ENCODE measurements around the gene CAMKMT. TPM values are rescaled to one million over a fixed set of nuclear protein-coding genes. Genes with fewer than 3 reads are reported as not detected.

CAMKMT gene
- total and polyA plus RNA-seq, 2 experiments from 2014 or later: 26.5 to 29.5 TPM

DNA sequence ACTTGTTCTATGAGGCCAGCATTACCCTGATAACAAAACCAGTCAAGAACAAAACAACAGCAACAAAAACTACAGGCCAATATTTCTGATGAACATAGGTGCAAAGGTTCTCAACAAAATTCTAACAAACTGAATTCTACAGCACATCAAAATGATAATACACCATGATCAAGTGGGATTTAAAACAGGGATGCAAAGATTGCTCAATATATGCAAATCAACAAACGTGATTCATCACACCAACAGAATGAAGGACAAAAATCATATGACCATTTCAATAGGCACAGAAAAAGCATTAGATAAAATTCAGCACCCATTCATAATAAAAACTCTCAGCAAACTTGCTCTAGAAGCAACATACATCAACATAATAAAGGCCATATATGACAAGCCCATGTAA, 173.6 kb downstream of the CAMKMT start:
- no peaks in the 10 kb centered on the region for H3K27me3 ChIP-seq (ENCODE audit: insufficient read depth)
- H3K36me3 ChIP-seq (ENCODE audit: insufficient read depth): no peaks in the 10 kb centered on the region
- H3K27me3 Mint-ChIP-seq (ENCODE audit: insufficient read depth, low read depth, poor library complexity): no peaks in the 10 kb centered on the region
- H3K36me3 Mint-ChIP-seq (ENCODE audit: low read depth): no peaks in the 10 kb centered on the region
- no peaks in the 10 kb centered on the region for H3K9me3 Mint-ChIP-seq
- H4K20me1 ChIP-seq (replicated peaks; ENCODE audit: insufficient read depth): no peaks in the 10 kb centered on the region
- H3F3A ChIP-seq (replicated peaks; ENCODE audit: low read depth): no peaks in the 10 kb centered on the region
- H3K4me1 Mint-ChIP-seq: peaks cover 10% of the 10 kb centered on the region
- peak overlapping the region; percentile 10; the same call in 1 of the 2 replicates for H3K27ac Mint-ChIP-seq
- no peak overlapping the region for H3K4me3 ChIP-seq
- H3K27ac ChIP-seq (ENCODE audit: low read depth): no peak overlapping the region
- no peak overlapping the region for H2AFZ ChIP-seq
- H3K4me1 ChIP-seq (ENCODE audit: insufficient read depth): no peaks in the 10 kb centered on the region
- no peak for TF ChIP-seq ZNF331 (CRISPR knock-in tag; IDR thresholded peaks at IDR 0.05; ENCODE audit: low read depth)
- TF ChIP-seq JUNB (IDR thresholded peaks at IDR 0.05; ENCODE audit: unreplicated experiment): no peak
- TF ChIP-seq POLR2AphosphoS5 (IDR thresholded peaks at IDR 0.05; ENCODE audit: low read depth): no peak
- no peak for TF ChIP-seq EZH2 (IDR thresholded peaks at IDR 0.05; ENCODE audit: low read depth, unreplicated experiment)
- TF ChIP-seq ZNF114 (CRISPR knock-in tag; IDR thresholded peaks at IDR 0.05): no peak
- TF ChIP-seq, protein P1, sequence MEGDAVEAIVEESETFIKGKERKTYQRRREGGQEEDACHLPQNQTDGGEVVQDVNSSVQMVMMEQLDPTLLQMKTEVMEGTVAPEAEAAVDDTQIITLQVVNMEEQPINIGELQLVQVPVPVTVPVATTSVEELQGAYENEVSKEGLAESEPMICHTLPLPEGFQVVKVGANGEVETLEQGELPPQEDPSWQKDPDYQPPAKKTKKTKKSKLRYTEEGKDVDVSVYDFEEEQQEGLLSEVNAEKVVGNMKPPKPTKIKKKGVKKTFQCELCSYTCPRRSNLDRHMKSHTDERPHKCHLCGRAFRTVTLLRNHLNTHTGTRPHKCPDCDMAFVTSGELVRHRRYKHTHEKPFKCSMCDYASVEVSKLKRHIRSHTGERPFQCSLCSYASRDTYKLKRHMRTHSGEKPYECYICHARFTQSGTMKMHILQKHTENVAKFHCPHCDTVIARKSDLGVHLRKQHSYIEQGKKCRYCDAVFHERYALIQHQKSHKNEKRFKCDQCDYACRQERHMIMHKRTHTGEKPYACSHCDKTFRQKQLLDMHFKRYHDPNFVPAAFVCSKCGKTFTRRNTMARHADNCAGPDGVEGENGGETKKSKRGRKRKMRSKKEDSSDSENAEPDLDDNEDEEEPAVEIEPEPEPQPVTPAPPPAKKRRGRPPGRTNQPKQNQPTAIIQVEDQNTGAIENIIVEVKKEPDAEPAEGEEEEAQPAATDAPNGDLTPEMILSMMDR (conservative IDR thresholded peaks at IDR 0.05; ENCODE audit: low read depth in 2 of 2): no peak
- TF ChIP-seq CREB1 (CRISPR knock-in tag; IDR thresholded peaks at IDR 0.05; ENCODE audit: low read depth): no peak
- H3K4me3 Mint-ChIP-seq: no peak overlapping the region
- H3K9me2 ChIP-seq (ENCODE audit: insufficient read depth): no peaks in the 10 kb centered on the region
- H3K79me2 ChIP-seq (replicated peaks; ENCODE audit: insufficient read depth): no peaks in the 10 kb centered on the region
- ATAC-seq: no peak
- no peak for DNase-seq (ENCODE audit: low spot score)
- no peak overlapping the region for H3K4me2 ChIP-seq

DNA sequence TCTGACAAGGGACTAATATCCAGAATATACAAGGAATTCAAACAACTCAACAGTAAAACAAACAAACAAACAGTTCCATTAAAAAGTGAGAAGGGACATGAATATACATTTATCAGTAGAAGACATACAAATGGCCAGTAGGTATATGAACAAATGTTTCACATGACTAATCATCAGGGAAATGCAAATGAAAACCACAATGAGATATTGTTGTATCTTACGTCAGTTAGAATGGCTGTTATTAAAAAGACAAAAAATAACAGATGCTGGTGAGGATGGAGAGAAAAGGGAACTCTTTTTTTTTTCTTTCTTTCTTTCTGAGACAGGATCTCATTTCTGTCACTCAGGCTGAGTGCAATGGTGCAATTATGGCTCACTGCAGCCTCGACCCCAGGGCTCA, 175.5 kb downstream of the CAMKMT start:
- H3K4me2 ChIP-seq: no peak overlapping the region
- H3K36me3 Mint-ChIP-seq (ENCODE audit: low read depth): no peaks in the 10 kb centered on the region
- H3K36me3 ChIP-seq (ENCODE audit: insufficient read depth): no peaks in the 10 kb centered on the region
- no peak overlapping the region for H3K27ac ChIP-seq (ENCODE audit: low read depth)
- peaks cover 13% of the 10 kb centered on the region for H3K4me1 Mint-ChIP-seq
- H2AFZ ChIP-seq: no peak overlapping the region
- no peak overlapping the region for H3K4me3 ChIP-seq
- no peaks in the 10 kb centered on the region for H3K79me2 ChIP-seq (replicated peaks; ENCODE audit: insufficient read depth)
- no peak for DNase-seq (ENCODE audit: low spot score)
- H3K27me3 Mint-ChIP-seq (ENCODE audit: insufficient read depth, low read depth, poor library complexity): no peaks in the 10 kb centered on the region
- H3F3A ChIP-seq (replicated peaks; ENCODE audit: low read depth): no peaks in the 10 kb centered on the region
- H3K4me3 Mint-ChIP-seq: no peak overlapping the region
- H3K9me2 ChIP-seq (ENCODE audit: insufficient read depth): no peaks in the 10 kb centered on the region
- no peak for ATAC-seq
- H3K27me3 ChIP-seq (ENCODE audit: insufficient read depth): no peaks in the 10 kb centered on the region
- no peak overlapping the region for H3K27ac Mint-ChIP-seq
- H4K20me1 ChIP-seq (replicated peaks; ENCODE audit: insufficient read depth): no peaks in the 10 kb centered on the region
- no peaks in the 10 kb centered on the region for H3K9me3 Mint-ChIP-seq
- peaks cover 2% of the 10 kb centered on the region for H3K4me1 ChIP-seq (ENCODE audit: insufficient read depth)
- TF ChIP-seq, protein P2, sequence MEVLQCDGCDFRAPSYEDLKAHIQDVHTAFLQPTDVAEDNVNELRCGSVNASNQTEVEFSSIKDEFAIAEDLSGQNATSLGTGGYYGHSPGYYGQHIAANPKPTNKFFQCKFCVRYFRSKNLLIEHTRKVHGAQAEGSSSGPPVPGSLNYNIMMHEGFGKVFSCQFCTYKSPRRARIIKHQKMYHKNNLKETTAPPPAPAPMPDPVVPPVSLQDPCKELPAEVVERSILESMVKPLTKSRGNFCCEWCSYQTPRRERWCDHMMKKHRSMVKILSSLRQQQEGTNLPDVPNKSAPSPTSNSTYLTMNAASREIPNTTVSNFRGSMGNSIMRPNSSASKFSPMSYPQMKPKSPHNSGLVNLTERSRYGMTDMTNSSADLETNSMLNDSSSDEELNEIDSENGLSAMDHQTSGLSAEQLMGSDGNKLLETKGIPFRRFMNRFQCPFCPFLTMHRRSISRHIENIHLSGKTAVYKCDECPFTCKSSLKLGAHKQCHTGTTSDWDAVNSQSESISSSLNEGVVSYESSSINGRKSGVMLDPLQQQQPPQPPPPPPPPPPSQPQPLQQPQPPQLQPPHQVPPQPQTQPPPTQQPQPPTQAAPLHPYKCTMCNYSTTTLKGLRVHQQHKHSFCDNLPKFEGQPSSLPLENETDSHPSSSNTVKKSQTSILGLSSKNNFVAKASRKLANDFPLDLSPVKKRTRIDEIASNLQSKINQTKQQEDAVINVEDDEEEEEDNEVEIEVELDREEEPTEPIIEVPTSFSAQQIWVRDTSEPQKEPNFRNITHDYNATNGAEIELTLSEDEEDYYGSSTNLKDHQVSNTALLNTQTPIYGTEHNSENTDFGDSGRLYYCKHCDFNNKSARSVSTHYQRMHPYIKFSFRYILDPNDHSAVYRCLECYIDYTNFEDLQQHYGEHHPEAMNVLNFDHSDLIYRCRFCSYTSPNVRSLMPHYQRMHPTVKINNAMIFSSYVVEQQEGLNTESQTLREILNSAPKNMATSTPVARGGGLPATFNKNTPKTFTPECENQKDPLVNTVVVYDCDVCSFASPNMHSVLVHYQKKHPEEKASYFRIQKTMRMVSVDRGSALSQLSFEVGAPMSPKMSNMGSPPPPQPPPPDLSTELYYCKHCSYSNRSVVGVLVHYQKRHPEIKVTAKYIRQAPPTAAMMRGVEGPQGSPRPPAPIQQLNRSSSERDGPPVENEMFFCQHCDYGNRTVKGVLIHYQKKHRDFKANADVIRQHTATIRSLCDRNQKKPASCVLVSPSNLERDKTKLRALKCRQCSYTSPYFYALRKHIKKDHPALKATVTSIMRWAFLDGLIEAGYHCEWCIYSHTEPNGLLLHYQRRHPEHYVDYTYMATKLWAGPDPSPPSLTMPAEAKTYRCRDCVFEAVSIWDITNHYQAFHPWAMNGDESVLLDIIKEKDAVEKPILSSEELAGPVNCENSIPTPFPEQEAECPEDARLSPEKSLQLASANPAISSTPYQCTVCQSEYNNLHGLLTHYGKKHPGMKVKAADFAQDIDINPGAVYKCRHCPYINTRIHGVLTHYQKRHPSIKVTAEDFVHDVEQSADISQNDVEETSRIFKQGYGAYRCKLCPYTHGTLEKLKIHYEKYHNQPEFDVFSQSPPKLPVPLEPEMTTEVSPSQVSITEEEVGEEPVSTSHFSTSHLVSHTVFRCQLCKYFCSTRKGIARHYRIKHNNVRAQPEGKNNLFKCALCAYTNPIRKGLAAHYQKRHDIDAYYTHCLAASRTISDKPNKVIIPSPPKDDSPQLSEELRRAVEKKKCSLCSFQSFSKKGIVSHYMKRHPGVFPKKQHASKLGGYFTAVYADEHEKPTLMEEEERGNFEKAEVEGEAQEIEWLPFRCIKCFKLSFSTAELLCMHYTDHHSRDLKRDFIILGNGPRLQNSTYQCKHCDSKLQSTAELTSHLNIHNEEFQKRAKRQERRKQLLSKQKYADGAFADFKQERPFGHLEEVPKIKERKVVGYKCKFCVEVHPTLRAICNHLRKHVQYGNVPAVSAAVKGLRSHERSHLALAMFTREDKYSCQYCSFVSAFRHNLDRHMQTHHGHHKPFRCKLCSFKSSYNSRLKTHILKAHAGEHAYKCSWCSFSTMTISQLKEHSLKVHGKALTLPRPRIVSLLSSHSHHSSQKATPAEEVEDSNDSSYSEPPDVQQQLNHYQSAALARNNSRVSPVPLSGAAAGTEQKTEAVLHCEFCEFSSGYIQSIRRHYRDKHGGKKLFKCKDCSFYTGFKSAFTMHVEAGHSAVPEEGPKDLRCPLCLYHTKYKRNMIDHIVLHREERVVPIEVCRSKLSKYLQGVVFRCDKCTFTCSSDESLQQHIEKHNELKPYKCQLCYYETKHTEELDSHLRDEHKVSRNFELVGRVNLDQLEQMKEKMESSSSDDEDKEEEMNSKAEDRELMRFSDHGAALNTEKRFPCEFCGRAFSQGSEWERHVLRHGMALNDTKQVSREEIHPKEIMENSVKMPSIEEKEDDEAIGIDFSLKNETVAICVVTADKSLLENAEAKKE (CRISPR knock-in tag; IDR thresholded peaks at IDR 0.05): no peak
- TF ChIP-seq ZNF331 (CRISPR knock-in tag; IDR thresholded peaks at IDR 0.05; ENCODE audit: low read depth) (no peak), STAT1 (IDR thresholded peaks at IDR 0.05; ENCODE audit: unreplicated experiment) (no peak), POLR2AphosphoS5 (IDR thresholded peaks at IDR 0.05; ENCODE audit: low read depth) (no peak), CREB1 (CRISPR knock-in tag; IDR thresholded peaks at IDR 0.05; ENCODE audit: low read depth) (no peak), NANOG (IDR thresholded peaks at IDR 0.05; ENCODE audit: borderline replicate concordance) (no peak), JUNB (IDR thresholded peaks at IDR 0.05; ENCODE audit: unreplicated experiment) (no peak), EZH2 (IDR thresholded peaks at IDR 0.05; ENCODE audit: low read depth, unreplicated experiment) (no peak), EZH2phosphoT487 (IDR thresholded peaks at IDR 0.05; ENCODE audit: unreplicated experiment) (no peak)
- TF ChIP-seq, protein P3, sequence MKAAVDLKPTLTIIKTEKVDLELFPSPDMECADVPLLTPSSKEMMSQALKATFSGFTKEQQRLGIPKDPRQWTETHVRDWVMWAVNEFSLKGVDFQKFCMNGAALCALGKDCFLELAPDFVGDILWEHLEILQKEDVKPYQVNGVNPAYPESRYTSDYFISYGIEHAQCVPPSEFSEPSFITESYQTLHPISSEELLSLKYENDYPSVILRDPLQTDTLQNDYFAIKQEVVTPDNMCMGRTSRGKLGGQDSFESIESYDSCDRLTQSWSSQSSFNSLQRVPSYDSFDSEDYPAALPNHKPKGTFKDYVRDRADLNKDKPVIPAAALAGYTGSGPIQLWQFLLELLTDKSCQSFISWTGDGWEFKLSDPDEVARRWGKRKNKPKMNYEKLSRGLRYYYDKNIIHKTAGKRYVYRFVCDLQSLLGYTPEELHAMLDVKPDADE (IDR thresholded peaks at IDR 0.05): no peak

All from GM23338 (cell line).